ENCODE results near the gene USE1.

- TF ChIP-seq RCOR1 (IDR thresholded peaks at IDR 0.05; ENCODE audit: insufficient replicate concordance, low read length) (no peak), POLR2A (IDR thresholded peaks at IDR 0.05; ENCODE audit: low read depth, low read length) (no peak), MAFK (IDR thresholded peaks at IDR 0.05; ENCODE audit: low read depth, low read length) (no peak), RAD21 (IDR thresholded peaks at IDR 0.05; ENCODE audit: low read length) (no peak), MXI1 (IDR thresholded peaks at IDR 0.05; ENCODE audit: borderline replicate concordance, low read depth, low read length) (no peak), RFX5 (IDR thresholded peaks at IDR 0.05; ENCODE audit: low read depth, low read length) (no peak)
- TF ChIP-seq, protein P1, sequence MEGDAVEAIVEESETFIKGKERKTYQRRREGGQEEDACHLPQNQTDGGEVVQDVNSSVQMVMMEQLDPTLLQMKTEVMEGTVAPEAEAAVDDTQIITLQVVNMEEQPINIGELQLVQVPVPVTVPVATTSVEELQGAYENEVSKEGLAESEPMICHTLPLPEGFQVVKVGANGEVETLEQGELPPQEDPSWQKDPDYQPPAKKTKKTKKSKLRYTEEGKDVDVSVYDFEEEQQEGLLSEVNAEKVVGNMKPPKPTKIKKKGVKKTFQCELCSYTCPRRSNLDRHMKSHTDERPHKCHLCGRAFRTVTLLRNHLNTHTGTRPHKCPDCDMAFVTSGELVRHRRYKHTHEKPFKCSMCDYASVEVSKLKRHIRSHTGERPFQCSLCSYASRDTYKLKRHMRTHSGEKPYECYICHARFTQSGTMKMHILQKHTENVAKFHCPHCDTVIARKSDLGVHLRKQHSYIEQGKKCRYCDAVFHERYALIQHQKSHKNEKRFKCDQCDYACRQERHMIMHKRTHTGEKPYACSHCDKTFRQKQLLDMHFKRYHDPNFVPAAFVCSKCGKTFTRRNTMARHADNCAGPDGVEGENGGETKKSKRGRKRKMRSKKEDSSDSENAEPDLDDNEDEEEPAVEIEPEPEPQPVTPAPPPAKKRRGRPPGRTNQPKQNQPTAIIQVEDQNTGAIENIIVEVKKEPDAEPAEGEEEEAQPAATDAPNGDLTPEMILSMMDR (conservative IDR thresholded peaks at IDR 0.05; ENCODE audit: low read depth, low read length): no peak
Measured at GRCh38 chr19:17242431-17243208, 27.5 kb downstream of the USE1 start.

Measured in IMR-90 (cell line).